Limb (tissue), 2 donors: ENCODE measurements around the gene PLEKHG4B.

Source experiments
- DNase-seq, 2 donors: peaks; one replicate each; pipeline ENCODE4 v3.0.0-alpha.2; 2016; ENCODE audit errors: extremely low spot score in 2 of 2

The PLEKHG4B gene

DNA sequence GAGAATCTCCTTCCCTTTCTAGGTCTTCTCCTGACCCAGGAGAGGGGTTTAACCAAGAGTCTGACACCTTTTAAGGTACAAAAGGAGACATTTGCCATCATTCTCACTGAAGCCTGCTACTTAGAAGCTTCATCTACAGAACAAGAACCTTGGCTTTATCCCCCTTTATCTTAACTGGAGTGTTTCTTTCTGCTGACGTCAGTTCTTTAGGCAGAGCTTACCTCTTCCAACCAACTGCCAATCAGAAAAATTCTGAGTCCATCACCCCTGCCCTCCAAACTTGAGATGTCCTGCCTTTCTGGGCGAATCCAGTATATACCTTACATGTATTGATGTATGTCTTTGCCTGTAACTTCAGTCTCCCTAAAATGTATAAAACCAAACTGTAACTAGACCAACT is 37.2 kb downstream of the PLEKHG4B start:
- no peak for DNase-seq

DNA sequence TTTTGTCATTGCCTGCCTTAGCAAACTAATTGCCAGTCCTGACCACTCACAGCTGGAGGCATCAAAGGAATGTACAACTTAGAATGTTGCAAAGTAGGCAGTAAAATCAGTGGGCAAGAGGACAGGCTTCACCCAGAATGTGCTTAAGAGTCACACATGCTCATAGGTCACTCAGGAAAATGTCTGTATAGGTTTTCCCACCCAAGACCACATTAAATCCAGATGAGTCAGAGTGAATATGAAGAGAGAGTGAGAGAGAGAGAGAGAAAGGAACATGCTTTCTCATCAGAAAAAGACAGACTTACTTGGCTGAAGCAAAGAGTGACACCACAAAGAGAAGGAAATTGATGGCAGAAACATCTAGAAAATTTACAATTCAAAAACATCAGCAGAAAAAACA is 37.9 kb downstream of the PLEKHG4B start:
- DNase-seq = no peak

DNA sequence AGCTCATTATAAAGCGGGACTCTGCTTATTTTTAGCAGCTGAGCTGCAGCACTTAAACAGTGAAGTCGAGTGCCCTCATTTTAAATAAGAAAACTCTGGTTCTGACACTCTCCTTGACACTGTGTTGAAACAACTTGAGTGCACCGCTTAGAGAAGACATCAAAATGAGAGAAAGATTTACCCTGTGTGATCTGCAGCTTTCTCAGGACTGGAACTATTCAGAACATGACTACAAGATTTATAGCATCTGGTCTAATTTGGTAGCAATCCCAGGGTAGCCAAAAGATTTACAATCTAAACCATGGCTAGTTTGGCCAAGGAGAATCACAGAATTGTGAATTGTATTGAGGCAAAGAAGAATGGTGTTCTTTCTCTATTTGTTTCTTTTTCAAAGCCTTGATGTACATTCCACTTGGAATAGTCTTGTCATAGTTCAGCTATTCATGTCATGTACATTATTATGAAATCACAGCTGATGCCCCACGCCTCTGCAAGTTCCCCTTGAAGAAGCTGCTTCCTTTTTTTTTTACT is 38.7 kb downstream of the PLEKHG4B start:
- no peak for DNase-seq

DNA sequence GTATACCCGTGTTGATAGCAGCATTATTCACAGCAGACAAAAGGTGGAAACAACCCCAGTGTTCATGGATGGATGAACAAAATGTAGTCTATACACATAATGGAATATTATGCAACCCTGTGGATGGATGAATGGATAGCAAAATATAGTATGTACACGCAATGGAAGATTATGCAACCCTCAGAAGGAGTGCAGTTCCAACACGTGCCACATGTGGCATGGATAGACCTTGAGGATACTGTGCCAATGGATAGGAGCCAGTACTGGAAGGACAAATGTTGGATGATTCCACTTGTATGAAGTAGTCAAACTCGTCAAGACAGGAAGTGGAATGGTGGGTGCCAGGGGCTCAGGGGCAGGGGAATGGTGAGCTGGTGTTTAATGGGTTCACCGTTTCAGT is 44.9 kb downstream of the PLEKHG4B start:
- DNase-seq = no peak

DNA sequence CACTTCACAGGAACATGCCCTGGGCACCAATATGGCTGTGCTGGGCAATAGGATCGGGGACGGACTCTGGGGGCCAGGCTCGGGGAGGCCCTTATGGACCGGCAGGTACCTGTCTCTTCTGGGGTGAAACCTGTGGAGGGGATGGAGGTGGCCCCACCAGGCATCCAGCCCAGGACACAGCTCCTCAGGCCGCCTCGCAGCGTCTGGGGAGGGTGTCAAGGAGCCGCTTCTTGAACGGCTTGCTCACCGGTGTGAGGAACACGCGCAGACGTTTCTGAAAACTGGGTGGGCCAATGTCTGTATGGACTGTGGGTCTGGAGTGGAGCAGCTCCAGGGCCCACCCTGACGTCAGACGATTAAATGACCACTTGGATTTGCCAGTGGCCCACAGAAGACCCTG is 45.8 kb downstream of the PLEKHG4B start:
- no peak for DNase-seq

DNA sequence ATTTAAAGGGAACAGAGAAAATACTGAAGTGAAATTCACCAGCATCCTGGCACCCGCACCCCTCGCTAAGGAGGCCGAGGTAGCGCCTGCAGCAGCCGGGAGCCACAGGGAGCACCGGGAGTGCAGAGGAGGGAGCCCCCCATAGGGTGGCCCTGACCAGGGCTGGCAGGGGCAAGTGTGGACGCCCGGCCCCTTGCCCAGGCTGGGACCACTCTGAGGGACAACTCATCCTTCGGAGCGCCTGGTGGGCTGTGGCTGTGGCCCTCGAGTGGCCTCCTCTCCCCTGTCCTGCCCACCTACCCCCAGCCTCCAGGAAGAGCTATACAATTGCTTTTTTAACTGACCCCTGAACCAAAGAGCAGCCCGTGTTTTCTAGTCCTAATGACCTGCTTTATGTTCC is 47.0 kb downstream of the PLEKHG4B start:
- no peak for DNase-seq

DNA sequence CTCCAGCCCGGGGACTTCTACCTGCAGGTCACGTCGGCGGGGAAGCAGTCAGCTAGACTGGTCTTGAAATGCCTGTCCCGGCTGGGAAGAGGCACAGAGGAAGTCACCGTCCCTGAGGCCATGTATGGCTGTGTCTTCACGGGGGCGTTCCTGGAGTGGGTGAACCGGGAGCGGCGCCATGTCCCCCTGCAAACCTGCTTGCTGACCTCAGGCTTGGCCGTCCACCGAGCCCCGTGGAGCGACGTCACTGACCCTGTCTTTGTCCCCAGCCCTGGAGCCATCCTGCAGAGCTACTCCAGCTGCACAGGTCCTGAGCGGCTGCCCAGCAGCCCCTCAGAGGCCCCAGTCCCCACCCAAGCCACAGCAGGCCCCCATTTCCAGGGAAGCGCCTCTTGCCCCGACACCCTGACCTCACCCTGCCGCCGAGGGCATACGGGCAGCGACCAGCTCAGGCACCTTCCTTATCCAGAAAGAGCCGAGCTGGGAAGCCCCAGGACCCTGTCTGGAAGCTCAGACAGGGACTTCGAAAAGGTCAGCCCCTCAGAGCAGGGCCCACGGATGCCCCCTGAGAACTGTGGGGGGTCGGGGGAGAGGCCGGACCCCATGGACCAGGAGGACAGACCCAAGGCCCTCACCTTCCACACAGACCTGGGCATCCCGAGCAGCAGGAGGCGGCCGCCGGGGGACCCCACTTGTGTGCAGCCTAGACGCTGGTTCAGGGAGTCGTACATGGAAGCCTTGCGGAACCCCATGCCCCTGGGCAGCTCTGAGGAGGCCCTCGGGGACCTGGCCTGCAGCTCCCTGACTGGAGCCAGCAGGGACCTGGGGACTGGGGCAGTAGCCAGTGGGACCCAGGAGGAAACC is 47.8 kb downstream of the PLEKHG4B start:
- no peak for DNase-seq

DNA sequence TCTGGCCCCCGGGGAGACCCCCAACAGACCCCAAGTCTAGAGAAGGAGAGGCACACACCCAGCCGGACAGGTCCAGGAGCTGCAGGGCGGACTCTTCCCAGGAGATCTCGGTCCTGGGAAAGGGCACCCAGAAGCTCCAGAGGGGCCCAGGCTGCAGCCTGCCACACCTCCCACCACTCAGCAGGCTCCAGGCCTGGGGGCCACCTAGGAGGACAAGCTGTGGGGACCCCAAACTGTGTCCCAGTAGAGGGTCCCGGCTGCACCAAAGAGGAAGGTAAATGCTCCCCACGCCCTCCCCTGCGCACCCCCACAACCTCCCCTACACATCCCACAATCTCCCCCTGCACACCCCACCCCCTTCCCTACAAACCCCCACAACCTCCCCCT is 48.5 kb downstream of the PLEKHG4B start:
- no peak for DNase-seq

DNA sequence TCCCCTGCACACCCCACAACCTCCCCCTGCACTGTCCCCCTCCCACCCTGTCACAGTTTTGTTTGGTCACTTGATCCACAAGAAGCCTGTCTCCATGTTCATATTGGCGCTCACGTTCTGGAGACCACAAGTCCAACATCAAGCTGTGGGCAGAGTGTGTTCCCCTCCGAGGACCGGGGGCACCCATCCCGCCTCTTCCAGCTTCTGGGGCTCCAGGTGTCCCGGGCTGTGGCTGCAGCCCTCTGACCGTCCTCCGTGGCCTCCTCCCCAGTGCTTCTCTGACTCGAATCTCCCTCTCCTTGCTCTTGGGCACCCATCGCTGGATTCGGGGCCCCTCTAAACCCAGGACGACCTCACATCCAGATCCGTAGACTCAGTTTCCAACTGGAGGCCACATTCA is 49.2 kb downstream of the PLEKHG4B start:
- no peak for DNase-seq

DNA sequence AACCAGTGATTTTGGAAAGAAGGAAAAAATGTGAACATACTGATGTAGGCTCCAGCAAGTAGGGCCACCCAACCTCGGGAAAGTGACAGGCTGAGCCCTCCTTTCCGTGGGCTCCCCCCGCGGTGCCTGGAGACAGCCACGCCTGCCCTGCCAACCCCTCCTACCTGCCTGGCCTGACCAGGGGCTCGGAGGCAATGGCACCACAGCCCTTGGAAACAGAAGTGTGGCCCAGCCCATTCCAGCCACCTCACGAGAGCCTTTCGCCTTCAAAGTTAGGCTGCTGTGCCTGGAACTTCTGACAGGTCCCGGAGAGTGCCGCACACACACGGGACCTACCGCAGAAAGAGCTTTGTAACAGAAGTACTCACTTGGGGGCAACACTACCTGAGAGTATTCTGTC is 49.8 kb downstream of the PLEKHG4B start:
- DNase-seq = no peak

DNA sequence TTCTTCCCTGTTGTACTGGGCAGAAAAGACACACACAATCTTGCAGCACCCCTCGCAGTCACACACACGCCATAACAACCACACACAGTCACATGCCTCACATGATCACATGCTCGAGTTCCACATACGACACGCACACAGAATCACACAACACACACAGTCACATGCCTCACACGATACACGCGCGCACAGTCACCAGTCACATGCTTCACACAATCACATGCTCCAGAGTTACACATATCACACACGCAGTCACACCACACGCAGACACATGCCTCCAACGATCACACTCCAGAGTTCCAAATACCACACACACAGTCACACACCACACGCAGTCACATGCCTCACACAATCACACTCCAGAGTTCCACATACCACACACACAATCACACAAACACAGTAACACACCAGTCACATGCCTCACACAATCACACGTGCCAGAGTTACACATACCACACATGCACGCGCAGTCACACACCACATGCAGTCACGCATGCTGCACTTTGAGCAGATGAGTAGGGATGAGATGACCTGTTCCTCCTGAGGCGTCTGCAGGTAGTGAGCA is 50.4 kb downstream of the PLEKHG4B start:
- DNase-seq = no peak

DNA sequence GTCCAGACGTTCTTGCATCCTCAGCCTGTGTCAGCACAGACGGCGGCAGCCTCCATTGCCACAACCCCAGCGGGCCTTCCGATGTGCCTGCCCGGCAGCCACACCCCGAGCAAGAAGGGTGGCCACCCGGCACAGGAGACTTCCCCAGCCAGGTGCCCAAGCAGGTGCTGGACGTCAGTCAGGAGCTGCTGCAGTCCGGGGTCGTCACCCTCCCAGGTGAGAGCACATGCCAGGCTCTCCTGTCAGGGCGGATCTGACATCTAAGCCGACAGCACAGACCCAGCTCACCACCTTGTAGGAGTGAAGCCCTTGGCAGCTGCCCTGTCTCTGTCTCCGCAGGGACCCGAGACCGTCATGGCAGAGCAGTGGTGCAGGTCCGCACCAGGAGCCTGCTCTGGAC is 51.1 kb downstream of the PLEKHG4B start:
- DNase-seq = no peak

DNA sequence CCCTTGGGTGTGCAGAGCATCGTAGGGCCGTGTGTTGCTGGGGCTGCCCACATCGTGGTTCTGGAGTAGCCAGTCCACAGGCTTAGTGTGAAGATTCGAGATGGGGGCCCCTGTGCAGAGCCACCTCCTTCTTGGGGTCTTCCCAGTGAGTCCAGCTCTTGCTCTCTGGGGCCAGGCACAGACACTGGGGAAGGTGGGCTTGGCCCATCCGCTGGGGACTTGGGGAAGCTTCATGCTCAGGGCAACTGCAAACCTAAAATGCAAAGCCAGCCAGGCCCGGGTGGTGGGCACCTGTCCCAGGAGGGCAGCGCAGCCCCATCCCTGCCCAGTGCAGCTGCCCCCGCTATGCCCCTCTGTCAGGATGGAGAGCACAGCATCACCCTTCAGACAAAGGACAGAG is 53.0 kb downstream of the PLEKHG4B start:
- no peak for DNase-seq

DNA sequence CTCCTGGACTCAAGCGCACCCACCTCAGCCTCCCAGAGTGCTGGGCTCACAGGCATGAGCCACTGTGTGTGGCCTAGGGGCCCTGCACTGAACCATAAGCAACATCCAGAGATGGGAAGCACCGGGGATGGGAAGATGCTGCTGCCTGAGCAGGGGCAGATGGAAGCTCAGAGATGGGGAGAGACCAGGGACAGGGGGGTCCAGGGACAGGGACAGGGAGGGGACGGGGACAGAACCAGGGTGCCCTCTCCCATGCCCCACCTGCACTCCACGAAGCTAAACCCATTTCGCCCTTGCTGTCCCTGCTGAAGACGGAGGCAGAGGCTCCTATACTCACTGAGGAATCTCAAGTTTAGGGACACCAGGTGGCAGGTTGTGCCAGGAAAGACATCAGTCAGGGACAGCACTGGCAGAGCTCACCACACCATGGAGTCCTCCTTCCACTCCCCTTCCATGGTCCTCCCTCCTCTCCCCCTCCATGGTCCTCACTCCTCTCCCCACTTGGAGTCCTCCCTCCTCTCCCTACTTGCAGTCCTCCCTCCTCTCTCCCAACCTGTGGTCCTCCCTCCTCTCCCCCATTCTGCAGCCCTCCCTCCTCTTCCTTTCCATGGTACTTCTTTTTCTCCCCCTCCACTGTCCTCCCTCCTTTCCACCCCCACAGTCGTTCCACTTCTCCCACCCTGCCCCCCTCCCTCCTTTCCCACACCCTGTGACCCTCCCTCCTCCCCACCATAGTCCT is 53.8 kb downstream of the PLEKHG4B start:
- no peak for DNase-seq

DNA sequence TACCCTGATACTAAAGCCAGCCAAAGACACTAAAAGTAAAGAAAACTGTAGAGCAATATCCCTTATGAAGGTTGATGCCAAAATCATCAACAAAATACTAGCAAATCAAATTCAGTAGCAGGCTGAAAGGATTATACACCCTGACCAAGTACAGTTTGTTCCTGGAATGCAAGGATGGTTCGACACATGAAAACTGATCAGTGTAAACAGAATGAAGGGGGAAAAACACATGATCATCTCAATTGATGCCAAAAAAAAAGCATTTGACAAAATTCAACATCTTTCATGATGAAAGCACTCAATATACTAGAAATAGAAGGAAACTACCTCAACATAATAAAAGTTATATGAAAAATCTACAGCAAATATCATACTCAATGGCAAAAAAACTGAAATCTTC is 55.8 kb downstream of the PLEKHG4B start:
- no peak for DNase-seq

DNA sequence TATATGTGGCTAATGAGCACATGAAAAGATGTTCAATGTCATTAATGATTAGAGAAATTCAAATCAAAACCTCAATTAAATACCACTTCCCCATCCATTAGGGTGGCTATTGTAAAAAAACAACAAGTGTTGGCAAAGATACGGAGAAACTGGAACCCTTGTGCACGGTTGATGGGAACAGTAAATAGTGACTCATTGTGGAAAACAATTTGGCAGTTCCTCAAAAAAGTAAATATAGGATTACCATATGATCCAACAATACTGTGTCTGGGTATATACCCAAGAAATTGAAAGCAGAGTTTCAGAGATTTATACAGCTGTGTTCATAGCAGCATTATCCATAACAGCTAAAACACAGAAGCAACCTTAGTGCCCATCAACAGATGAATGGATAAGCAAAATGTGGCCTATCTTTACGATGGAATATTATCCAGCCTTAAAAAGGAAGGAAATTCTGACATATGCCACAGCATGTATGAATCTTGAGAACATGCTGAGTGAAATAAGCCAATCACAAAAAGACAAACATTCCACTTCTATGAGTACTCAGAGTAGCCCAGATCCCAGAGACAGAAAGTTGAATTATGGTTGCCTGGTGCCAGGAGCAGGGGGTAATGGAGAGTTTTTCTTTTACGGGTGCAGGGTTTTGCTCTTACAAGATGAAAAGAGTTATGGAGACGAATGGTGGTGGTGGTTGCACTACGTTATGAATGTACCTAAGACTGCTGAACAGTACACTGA is 57.9 kb downstream of the PLEKHG4B start:
- no peak for DNase-seq

DNA sequence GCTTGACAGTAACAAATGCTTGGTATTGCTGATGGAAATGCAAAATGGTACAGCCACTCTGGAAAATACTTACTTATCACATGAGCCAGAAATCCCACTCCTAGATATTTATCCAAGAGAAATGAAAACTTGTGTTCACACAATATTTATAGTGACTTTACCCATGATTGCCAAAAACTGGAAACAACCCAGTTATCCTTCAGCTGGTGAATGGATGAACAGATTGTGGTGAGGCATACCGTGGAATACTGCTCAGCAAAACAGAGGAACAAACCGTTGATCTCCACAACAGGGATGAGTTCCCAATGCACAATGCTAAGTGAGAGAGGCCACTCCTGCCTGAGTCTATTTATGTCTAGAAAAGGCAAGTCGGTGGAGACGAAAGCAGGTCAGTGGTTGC is 58.8 kb downstream of the PLEKHG4B start:
- no peak for DNase-seq

DNA sequence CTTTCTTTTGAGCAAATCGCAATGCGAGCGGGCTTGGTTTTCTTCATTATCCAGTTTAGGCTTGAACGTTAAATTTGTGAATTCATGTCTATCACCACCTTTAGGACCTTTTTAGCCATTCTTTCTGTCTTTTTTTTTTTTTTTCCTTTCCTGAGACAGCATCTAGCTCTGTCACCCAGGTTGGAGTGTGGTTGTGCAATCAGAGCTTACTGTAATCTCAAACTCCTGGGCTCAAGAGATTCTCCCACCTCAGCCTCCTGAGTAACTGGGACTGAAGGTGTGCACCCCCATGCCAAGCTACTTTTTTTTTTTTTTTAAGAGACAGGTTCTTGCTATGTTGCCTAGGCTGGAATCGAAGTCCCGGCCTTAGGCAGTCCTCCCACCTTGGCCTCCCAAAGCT is 60.1 kb downstream of the PLEKHG4B start:
- no peak for DNase-seq

DNA sequence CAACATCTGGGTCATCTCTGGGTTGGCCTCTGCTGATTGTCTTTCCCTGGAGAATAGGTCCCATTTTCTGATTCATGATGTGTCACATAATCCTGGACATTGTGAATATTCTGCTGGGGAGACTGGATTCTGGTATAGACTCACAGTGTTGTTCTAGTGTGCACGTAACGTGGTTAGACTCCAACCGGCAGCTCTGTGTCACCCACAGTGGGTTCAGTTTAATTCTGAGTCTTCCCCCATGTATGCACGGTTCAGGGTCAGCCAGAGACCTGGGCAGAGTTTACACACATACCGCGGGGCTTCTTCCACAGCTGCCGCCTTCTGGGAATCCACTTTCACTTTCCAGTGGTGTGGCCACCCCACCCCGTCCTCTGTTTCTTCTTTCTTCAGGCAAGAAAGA is 61.3 kb downstream of the PLEKHG4B start:
- no peak for DNase-seq

DNA sequence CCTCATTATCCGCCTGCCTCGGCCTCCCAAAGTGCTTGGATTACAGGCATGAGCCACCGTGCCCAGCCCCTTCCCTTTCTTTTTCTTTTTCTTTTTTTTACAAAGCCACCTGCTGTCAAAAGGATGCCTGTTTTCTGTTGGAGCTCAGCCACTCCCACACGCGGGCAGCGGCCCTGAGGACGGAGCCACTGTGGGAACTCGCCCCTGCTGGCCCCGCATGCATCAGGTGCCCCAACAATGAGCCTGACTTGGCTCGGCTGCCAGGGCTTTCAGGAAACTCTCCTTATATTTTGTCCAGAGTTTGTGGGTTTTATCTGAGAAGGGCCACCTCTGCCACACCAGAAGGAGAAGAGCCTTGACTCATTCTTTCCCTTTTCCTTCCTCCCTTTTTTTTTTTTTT is 62.3 kb downstream of the PLEKHG4B start:
- DNase-seq = peak in 1 of 2 donors; percentile 14

DNA sequence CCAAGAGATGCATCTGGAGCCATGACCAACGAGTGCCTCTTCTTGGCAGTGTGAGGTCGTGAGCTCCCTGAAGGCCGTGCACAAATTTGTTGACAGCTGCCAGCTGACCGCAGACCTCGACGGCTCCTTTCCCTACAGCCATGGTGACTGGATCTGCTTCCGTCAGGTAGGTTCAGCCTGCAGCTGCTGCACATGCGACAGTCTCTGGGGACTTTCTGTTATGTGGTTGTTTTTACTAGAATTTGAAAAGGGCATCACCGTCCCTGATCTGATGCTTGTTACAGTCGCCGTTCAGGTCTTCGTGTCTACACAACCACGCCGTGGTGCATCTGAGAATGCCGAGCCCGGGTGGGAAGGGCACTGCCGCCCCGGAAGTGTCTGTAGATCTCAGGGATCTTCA is 62.9 kb downstream of the PLEKHG4B start:
- peak in 1 of 2 donors; percentile 12 for DNase-seq
